ENCODE results near the gene DNAJC13. TPM values are rescaled to one million over a fixed set of nuclear protein-coding genes. Genes with fewer than 3 reads are reported as not detected.

DNAJC13 gene
- total and polyA plus RNA-seq, 8 donors = 6.5 to 197 (median 46.8) TPM

DNA sequence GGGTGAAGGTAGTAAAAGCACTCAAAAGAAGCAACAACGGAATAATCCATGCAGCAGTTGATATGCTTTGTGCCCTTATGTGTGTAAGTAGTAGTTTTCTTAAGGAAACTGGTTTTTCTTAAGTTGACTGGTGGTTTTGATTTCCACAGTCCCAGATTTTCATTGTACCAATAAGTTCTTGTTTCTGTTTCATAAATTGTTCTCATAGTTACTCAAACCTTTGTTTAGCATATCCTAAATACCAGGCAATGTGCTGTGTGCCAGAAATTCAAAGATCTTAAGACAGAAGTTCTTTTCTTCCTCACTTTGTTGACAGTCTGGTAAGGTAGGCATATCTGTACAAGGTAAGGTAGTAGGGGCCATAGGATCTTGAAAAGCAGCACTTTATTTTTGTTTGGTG lies 40.0 kb downstream of the DNAJC13 start:
- no peak for DNase-seq
- no peaks in the 10 kb centered on the region for H3K4me1 ChIP-seq
- WGBS, 5 donors = 77 to 98% (median 93%) methylated on average over 1 of the region's 1 CpG
- no peak overlapping the region for H3K4me3 ChIP-seq
- H3K27ac ChIP-seq = no peak overlapping the region
- no peaks in the 10 kb centered on the region for H3K9me3 ChIP-seq
- peaks cover 24 to 100% (median 98%) of the 10 kb centered on the region in 4 donors for H3K36me3 ChIP-seq
- H3K27me3 ChIP-seq = no peaks in the 10 kb centered on the region
- TF ChIP-seq EP300 (IDR thresholded peaks at IDR 0.05) (no peak), POLR2AphosphoS5 (IDR thresholded peaks at IDR 0.05) (no peak), POLR2A (IDR thresholded peaks at IDR 0.05) (no peak)
- TF ChIP-seq, protein P1, sequence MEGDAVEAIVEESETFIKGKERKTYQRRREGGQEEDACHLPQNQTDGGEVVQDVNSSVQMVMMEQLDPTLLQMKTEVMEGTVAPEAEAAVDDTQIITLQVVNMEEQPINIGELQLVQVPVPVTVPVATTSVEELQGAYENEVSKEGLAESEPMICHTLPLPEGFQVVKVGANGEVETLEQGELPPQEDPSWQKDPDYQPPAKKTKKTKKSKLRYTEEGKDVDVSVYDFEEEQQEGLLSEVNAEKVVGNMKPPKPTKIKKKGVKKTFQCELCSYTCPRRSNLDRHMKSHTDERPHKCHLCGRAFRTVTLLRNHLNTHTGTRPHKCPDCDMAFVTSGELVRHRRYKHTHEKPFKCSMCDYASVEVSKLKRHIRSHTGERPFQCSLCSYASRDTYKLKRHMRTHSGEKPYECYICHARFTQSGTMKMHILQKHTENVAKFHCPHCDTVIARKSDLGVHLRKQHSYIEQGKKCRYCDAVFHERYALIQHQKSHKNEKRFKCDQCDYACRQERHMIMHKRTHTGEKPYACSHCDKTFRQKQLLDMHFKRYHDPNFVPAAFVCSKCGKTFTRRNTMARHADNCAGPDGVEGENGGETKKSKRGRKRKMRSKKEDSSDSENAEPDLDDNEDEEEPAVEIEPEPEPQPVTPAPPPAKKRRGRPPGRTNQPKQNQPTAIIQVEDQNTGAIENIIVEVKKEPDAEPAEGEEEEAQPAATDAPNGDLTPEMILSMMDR (IDR thresholded peaks at IDR 0.05) = no peak
- intact Hi-C loops (cut with DNase I; ENCODE audit: low total_unique reads) = no loop called here

- no peak for DNase-seq
- Histone ChIP-seq H3K36me3 (peaks cover 24 to 98% (median 94%) of the 10 kb centered on the region in 4 donors), H3K9me3 (no peaks in the 10 kb centered on the region), H3K27me3 (no peaks in the 10 kb centered on the region), H3K27ac (no peak overlapping the region), H3K4me1 (peaks cover 0 to 5% (median 0%) of the 10 kb centered on the region in 4 donors), H3K4me3 (no peak overlapping the region)
- TF ChIP-seq POLR2AphosphoS5 (IDR thresholded peaks at IDR 0.05) (no peak), POLR2A (IDR thresholded peaks at IDR 0.05) (no peak), EP300 (IDR thresholded peaks at IDR 0.05) (no peak)
- TF ChIP-seq, protein P1 (IDR thresholded peaks at IDR 0.05) = no peak
- WGBS, 5 donors = 92 to 97% (median 95%) methylated on average over 3 of the region's 3 CpGs
- intact Hi-C loops (cut with DNase I; ENCODE audit: low total_unique reads) = no loop called here
Observed at GRCh38 chr3:132459551-132459950, 42.2 kb downstream of the DNAJC13 start.

GRCh38 chr3:132461544-132461943 lies 44.2 kb downstream of the DNAJC13 start:
- TF ChIP-seq, protein P1 (IDR thresholded peaks at IDR 0.05) = no peak
- TF ChIP-seq POLR2A (IDR thresholded peaks at IDR 0.05) = no peak
- no peak for TF ChIP-seq POLR2AphosphoS5 (IDR thresholded peaks at IDR 0.05)
- no peak for TF ChIP-seq EP300 (IDR thresholded peaks at IDR 0.05)
- H3K4me1 ChIP-seq = peaks cover 0 to 5% (median 0%) of the 10 kb centered on the region in 4 donors
- H3K9me3 ChIP-seq = no peaks in the 10 kb centered on the region
- WGBS, 5 donors = 96 to 100% (median 98%) methylated on average over 5 of the region's 5 CpGs
- peaks cover 24 to 89% (median 86%) of the 10 kb centered on the region in 4 donors for H3K36me3 ChIP-seq
- intact Hi-C loops (cut with DNase I; ENCODE audit: low total_unique reads) = no loop called here
- H3K27me3 ChIP-seq = no peaks in the 10 kb centered on the region
- no peak for DNase-seq
- no peak overlapping the region for H3K27ac ChIP-seq
- no peak overlapping the region for H3K4me3 ChIP-seq

- intact Hi-C loops (cut with DNase I; ENCODE audit: low total_unique reads) = no loop called here
- Histone ChIP-seq H3K27me3 (no peaks in the 10 kb centered on the region), H3K9me3 (no peaks in the 10 kb centered on the region), H3K27ac (no peak overlapping the region), H3K4me3 (no peak overlapping the region), H3K4me1 (peaks cover 0 to 5% (median 0%) of the 10 kb centered on the region in 4 donors), H3K36me3 (peaks cover 18 to 89% (median 83%) of the 10 kb centered on the region in 4 donors)
- no peak for DNase-seq
- TF ChIP-seq POLR2AphosphoS5 (IDR thresholded peaks at IDR 0.05) = no peak
- no peak for TF ChIP-seq EP300 (IDR thresholded peaks at IDR 0.05)
- TF ChIP-seq POLR2A (IDR thresholded peaks at IDR 0.05) = no peak
- TF ChIP-seq, protein P1 (IDR thresholded peaks at IDR 0.05) = no peak
Observed at GRCh38 chr3:132464066-132464465, 46.8 kb downstream of the DNAJC13 start.
